Measurements from ENCODE around the gene SPI1. TPM values are rescaled to one million over a fixed set of nuclear protein-coding genes. Genes with fewer than 3 reads are reported as not detected.

SPI1 gene
- total RNA-seq, 1 experiment from 2014 or later = 0.31 TPM

GRCh38 chr11:47356129-47356997, 22.0 kb downstream of the SPI1 start:
- ChIA-PET CTCF (no interaction called here), POLR2A (no interaction called here)
- H3K4me1 ChIP-seq (ENCODE audit: control insufficient read depth, insufficient read depth, low read length) = no peaks in the 10 kb centered on the region
- H3K9me3 ChIP-seq (ENCODE audit: control insufficient read depth, insufficient read depth, low read depth, low read length) = no peaks in the 10 kb centered on the region
- BruUV-seq (replicated peaks) = no TSS peak
- H3K27me3 ChIP-seq (ENCODE audit: control insufficient read depth, insufficient read depth, low read length) = no peaks in the 10 kb centered on the region
- intact Hi-C loops (cut with micrococcal nuclease; ENCODE audit: unreplicated experiment) (loop anchor here (10.0 kb wide), 2 partner anchors 102 to 182 kb away; partner anchors contain the start of genes ARFGAP2 and NR1H3), in situ Hi-C loops (cut with HindIII; ENCODE audit: low pct_unique_long_range_greater_than_20kb, low sequenced_read_pairs) (no loop called here)
- ATAC-seq (no peak), DNase-seq (ENCODE audit: low read depth, low spot score) (no peak)
- no peaks in the 10 kb centered on the region for H3K36me3 ChIP-seq (ENCODE audit: control insufficient read depth, insufficient read depth, low read length)
- TF ChIP-seq REST (IDR thresholded peaks at IDR 0.05; ENCODE audit: insufficient read depth in 1 of 2, low read depth in 2 of 2, low read length in 1 of 2) (no peak), TCF7L2 (IDR thresholded peaks at IDR 0.05; ENCODE audit: low read depth, low read length) (no peak), SIN3A (IDR thresholded peaks at IDR 0.05; ENCODE audit: borderline replicate concordance, insufficient read depth, low read depth, low read length) (no peak), CTCF (IDR thresholded peaks at IDR 0.05) (no peak), POLR2AphosphoS5 (IDR thresholded peaks at IDR 0.05; ENCODE audit: low read depth, low read length) (no peak)
- H3K4me3 ChIP-seq (ENCODE audit: low read depth in 2 of 2, low read length in 2 of 2) = no peak overlapping the region
- no peak overlapping the region for H3K27ac ChIP-seq (ENCODE audit: low read length)

GRCh38 chr11:47355283-47356128, 22.8 kb downstream of the SPI1 start:
- no peaks in the 10 kb centered on the region for H3K36me3 ChIP-seq (ENCODE audit: control insufficient read depth, insufficient read depth, low read length)
- ChIA-PET CTCF (interaction anchor here (0.6 to 0.9 kb wide), 14 partner anchors 9 to 489 kb away, joined by 3 to 8 read pairs (median 3); no protein-coding TSS in a partner anchor), POLR2A (interaction anchor here (0.8 kb wide), 1 partner anchor 195 kb away, joined by 6 read pairs; no protein-coding TSS in a partner anchor)
- no peaks in the 10 kb centered on the region for H3K9me3 ChIP-seq (ENCODE audit: control insufficient read depth, insufficient read depth, low read depth, low read length)
- no peak overlapping the region for H3K27ac ChIP-seq (ENCODE audit: low read length)
- no TSS peak for BruUV-seq (replicated peaks)
- in situ Hi-C loops (cut with HindIII; ENCODE audit: low pct_unique_long_range_greater_than_20kb, low sequenced_read_pairs) (no loop called here), intact Hi-C loops (cut with micrococcal nuclease; ENCODE audit: unreplicated experiment) (loop anchor here (10.0 kb wide), 2 partner anchors 101 to 181 kb away; partner anchors contain the start of genes ARFGAP2 and NR1H3)
- peak in 1 of 2 experiments; percentile 74; a peak in 1 of 4 replicates for TF ChIP-seq REST (IDR thresholded peaks at IDR 0.05; ENCODE audit: insufficient read depth in 1 of 2, low read depth in 2 of 2, low read length in 1 of 2)
- peak; percentile 54; the same call in 1 of the 2 replicates for TF ChIP-seq POLR2AphosphoS5 (IDR thresholded peaks at IDR 0.05; ENCODE audit: low read depth, low read length)
- TF ChIP-seq TCF7L2 (IDR thresholded peaks at IDR 0.05; ENCODE audit: low read depth, low read length) = peak; percentile 77; the same call in 1 of the 2 replicates
- TF ChIP-seq SIN3A (IDR thresholded peaks at IDR 0.05; ENCODE audit: borderline replicate concordance, insufficient read depth, low read depth, low read length) = 0 out of 2 replicates have a peak, but pooled peaks have one; percentile 38
- peak; percentile 100 for TF ChIP-seq CTCF (IDR thresholded peaks at IDR 0.05)
- no peaks in the 10 kb centered on the region for H3K27me3 ChIP-seq (ENCODE audit: control insufficient read depth, insufficient read depth, low read length)
- peak overlapping the region; percentile 19 to 36 for H3K4me3 ChIP-seq (ENCODE audit: low read depth in 2 of 2, low read length in 2 of 2)
- H3K4me1 ChIP-seq (ENCODE audit: control insufficient read depth, insufficient read depth, low read length) = no peaks in the 10 kb centered on the region
- ATAC-seq = peak; percentile 96
- peak; percentile 79 for DNase-seq (ENCODE audit: low read depth, low spot score)
